PC-3 (cell line): Measurements from ENCODE around the gene ACKR1. TPM values are rescaled to one million over a fixed set of nuclear protein-coding genes. Genes with fewer than 3 reads are reported as not detected.
A peak's percentile ranks its signal among the peaks of the same experiment; 100 is the strongest.

ENCODE experiments used
- ATAC-seq: fragments of 200-7000 bp; cut with Tn5 transposase; 2 replicates; pipeline ENCODE4 v1.9.1; 2020; ENCODE audit warnings: mild to moderate bottlenecking, moderate library complexity
- BruUV-seq: library from RNA; stranded (reverse); fragments of 400-500 nt; replicated peaks from 2 replicates; lab custom pipeline; 2021; lab: Mats Ljungman, UMichigan
- CTCF ChIA-PET: fragments of 300-600 bp; sonication (Branson Sonifier 250); formaldehyde crosslinking; loops from one replicate; lab custom pipeline; 2022; ENCODE audit warnings: antibody characterized with exemption; lab: Charles Lee
- POLR2A ChIA-PET: fragments of 300-600 bp; sonication (Branson Sonifier 250); formaldehyde crosslinking; loops from one replicate; lab custom pipeline; 2022; ENCODE audit warnings: antibody characterized with exemption; ENCODE audit not compliant: unreplicated experiment; lab: Charles Lee
- DNase-seq: peaks from one replicate; pipeline ENCODE4 v3.0.0-alpha.2; 2015
- H2AFZ ChIP-seq: fragments of 300-600 bp; sonication (generic); 2 replicates; pipeline ENCODE4 v1.6.0; 2016; ENCODE audit warnings: antibody characterized with exemption, low read length
- H3F3A ChIP-seq: fragments of 300-600 bp; sonication (generic); one replicate; pipeline ENCODE4 v1.6.0; 2017; ENCODE audit warnings: antibody characterized with exemption, low read length, control low read depth, mild to moderate bottlenecking; ENCODE audit not compliant: unreplicated experiment
- H3K27ac ChIP-seq: fragments of 300-600 bp; sonication (generic); 2 replicates; pipeline ENCODE4 v1.5.1; 2016; ENCODE audit warnings: mild to moderate bottlenecking, low read length
- H3K27me3 ChIP-seq: fragments of 300-600 bp; sonication (generic); 2 replicates; pipeline ENCODE4 v1.6.1; 2016; ENCODE audit warnings: low read length, mixed read lengths
- H3K36me3 ChIP-seq: fragments of 300-600 bp; sonication (generic); 2 replicates; pipeline ENCODE4 v1.6.1; 2016; ENCODE audit warnings: low read depth, mixed run types, low read length, mixed read lengths
- H3K4me1 ChIP-seq: fragments of 300-600 bp; sonication (generic); 2 replicates; pipeline ENCODE4 v1.5.1; 2016; ENCODE audit warnings: low read length; ENCODE audit not compliant: insufficient read depth
- H3K4me2 ChIP-seq: fragments of 300-600 bp; sonication (generic); 2 replicates; pipeline ENCODE4 v1.6.0; 2016; ENCODE audit warnings: low read length
- H3K4me3 ChIP-seq: fragments of 300-600 bp; sonication (generic); 2 replicates; pipeline ENCODE4 v1.5.1; 2016; ENCODE audit warnings: mild to moderate bottlenecking, low read length, mixed read lengths
- H3K79me2 ChIP-seq: fragments of 300-600 bp; sonication (generic); 2 replicates; pipeline ENCODE4 v1.6.1; 2017; ENCODE audit warnings: low read length, mixed read lengths
- H3K9ac ChIP-seq: fragments of 300-600 bp; sonication (generic); 2 replicates; pipeline ENCODE4 v1.6.0; 2016; ENCODE audit warnings: mild to moderate bottlenecking, low read length
- H3K9me2 ChIP-seq: fragments of 300-600 bp; sonication (generic); replicated peaks from 2 replicates; pipeline ENCODE4 v1.6.1; 2016; ENCODE audit warnings: mixed run types, low read length, mixed read lengths
- H3K9me3 ChIP-seq: fragments of 300-600 bp; sonication (generic); 2 replicates; pipeline ENCODE4 v1.6.1; 2016; ENCODE audit warnings: low read length, mixed read lengths
- H4K20me1 ChIP-seq: fragments of 300-600 bp; sonication (generic); 2 replicates; pipeline ENCODE4 v1.6.1; 2016; ENCODE audit warnings: low read length, mixed read lengths
- CTCF ChIP-seq: fragments of 300-600 bp; sonication (generic); conservative IDR thresholded peaks from 2 replicates; pipeline ENCODE4 v1.5.1; 2017; ENCODE audit warnings: antibody characterized with exemption, low read depth, mild to moderate bottlenecking, low read length
- EZH2 ChIP-seq: fragments of 300-600 bp; sonication (generic); IDR thresholded peaks from one replicate; pipeline ENCODE4 v1.6.1; 2017; ENCODE audit warnings: antibody characterized with exemption, mild to moderate bottlenecking, low read length; ENCODE audit not compliant: unreplicated experiment
- EZH2phosphoT487 ChIP-seq: fragments of 300-600 bp; sonication (generic); IDR thresholded peaks from 2 replicates; pipeline ENCODE4 v1.6.1; 2018; ENCODE audit warnings: mild to moderate bottlenecking, antibody characterized with exemption, low read length, borderline replicate concordance
- intact Hi-C: fragments of 100-400 bp; cut with micrococcal nuclease; formaldehyde crosslinking; loops from 2 replicates; pipeline ENCODE4 v1.9.0; 2023
- total RNA-seq: library from RNA; depleted of rRNA; stranded (reverse); fragments of >200 nt; gene quantifications from 2 replicates; pipeline ENCODE4 v1.2.3, GENCODE V29; 2014

ACKR1 gene
- total RNA-seq, 1 experiment from 2014 or later: not detected

- no peak for DNase-seq
- Histone ChIP-seq H3K4me1 (no peaks in the 10 kb centered on the region), H2AFZ (no peak overlapping the region), H3K9ac (no peak overlapping the region), H3K79me2 (no peaks in the 10 kb centered on the region), H3K27me3 (peaks cover 93% of the 10 kb centered on the region), H3K36me3 (no peaks in the 10 kb centered on the region), H3K4me3 (no peak overlapping the region), H4K20me1 (no peaks in the 10 kb centered on the region), H3K9me3 (no peaks in the 10 kb centered on the region), H3K27ac (no peak overlapping the region), H3K4me2 (no peak overlapping the region), H3F3A (no peaks in the 10 kb centered on the region), H3K9me2 (no peaks in the 10 kb centered on the region)
- ChIA-PET CTCF (no interaction called here), POLR2A (no interaction called here)
- TF ChIP-seq CTCF: no peak
- TF ChIP-seq EZH2phosphoT487: no peak
- TF ChIP-seq EZH2: no peak
- intact Hi-C loops: no loop called here
- ATAC-seq: no peak
- BruUV-seq: no TSS peak
Observed at GRCh38 chr1:159203610-159204009, 1.1 kb upstream of the ACKR1 start.

- Histone ChIP-seq H3F3A (no peaks in the 10 kb centered on the region), H4K20me1 (no peaks in the 10 kb centered on the region), H3K4me2 (no peak overlapping the region), H3K9ac (no peak overlapping the region), H3K27ac (no peak overlapping the region), H3K4me1 (no peaks in the 10 kb centered on the region), H3K4me3 (no peak overlapping the region), H3K9me2 (no peaks in the 10 kb centered on the region), H3K79me2 (no peaks in the 10 kb centered on the region), H3K27me3 (peaks cover 94% of the 10 kb centered on the region), H3K36me3 (no peaks in the 10 kb centered on the region), H3K9me3 (no peaks in the 10 kb centered on the region), H2AFZ (no peak overlapping the region)
- BruUV-seq: no TSS peak
- CTCF ChIA-PET: no interaction called here
- intact Hi-C loops: no loop called here
- ATAC-seq (no peak), DNase-seq (no peak)
- peak; percentile 22 for TF ChIP-seq CTCF
- no peak for TF ChIP-seq EZH2
- POLR2A ChIA-PET: interaction anchor here (0.6 kb wide), 1 partner anchor 12 kb away, joined by 3 read pairs; no protein-coding TSS in a partner anchor
Observed at GRCh38 chr1:159205225-159205624, 550 bp downstream of the ACKR1 start.

DNA sequence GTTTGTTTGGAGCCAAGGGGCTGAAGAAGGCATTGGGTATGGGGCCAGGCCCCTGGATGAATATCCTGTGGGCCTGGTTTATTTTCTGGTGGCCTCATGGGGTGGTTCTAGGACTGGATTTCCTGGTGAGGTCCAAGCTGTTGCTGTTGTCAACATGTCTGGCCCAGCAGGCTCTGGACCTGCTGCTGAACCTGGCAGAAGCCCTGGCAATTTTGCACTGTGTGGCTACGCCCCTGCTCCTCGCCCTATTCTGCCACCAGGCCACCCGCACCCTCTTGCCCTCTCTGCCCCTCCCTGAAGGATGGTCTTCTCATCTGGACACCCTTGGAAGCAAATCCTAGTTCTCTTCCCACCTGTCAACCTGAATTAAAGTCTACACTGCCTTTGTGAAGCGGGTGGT lies 1.4 kb downstream of the ACKR1 start:
- no peak overlapping the region for H3K27ac ChIP-seq
- H3K27me3 ChIP-seq: peaks cover 96% of the 10 kb centered on the region
- BruUV-seq: no TSS peak
- DNase-seq (no peak), ATAC-seq (no peak)
- intact Hi-C loops: no loop called here
- ChIA-PET POLR2A (no interaction called here), CTCF (no interaction called here)
- H3K4me2 ChIP-seq: no peak overlapping the region
- H4K20me1 ChIP-seq: no peaks in the 10 kb centered on the region
- no peaks in the 10 kb centered on the region for H3K9me3 ChIP-seq
- H3K9me2 ChIP-seq: no peaks in the 10 kb centered on the region
- H2AFZ ChIP-seq: no peak overlapping the region
- no peaks in the 10 kb centered on the region for H3K36me3 ChIP-seq
- H3F3A ChIP-seq: no peaks in the 10 kb centered on the region
- H3K79me2 ChIP-seq: no peaks in the 10 kb centered on the region
- H3K4me3 ChIP-seq: no peak overlapping the region
- H3K4me1 ChIP-seq: peaks cover under 1% of the 10 kb centered on the region; the same call in 1 of the 2 replicates
- no peak overlapping the region for H3K9ac ChIP-seq
- no peak for TF ChIP-seq EZH2phosphoT487
- no peak for TF ChIP-seq CTCF
- no peak for TF ChIP-seq EZH2
